ENCODE measurements around the gene GTF2F1. TPM values are rescaled to one million over a fixed set of nuclear protein-coding genes. Genes with fewer than 3 reads are reported as not detected.
A peak's percentile ranks its signal among the peaks of the same experiment; 100 is the strongest.

Gene GTF2F1
- total RNA-seq, 4 donors from 2014 or later: 29.5 to 50.9 (median 45.1) TPM

- Histone ChIP-seq H3K36me3 (peaks cover 2 to 84% (median 26%) of the 10 kb centered on the region in 3 donors), H3K27me3 (no peaks in the 10 kb centered on the region), H3K9me3 (peaks cover 0 to 11% (median 0%) of the 10 kb centered on the region in 4 donors), H3K4me1 (peaks cover 0 to 21% (median 2%) of the 10 kb centered on the region in 4 donors), H3K4me3 (no peak overlapping the region), H3K27ac (no peak overlapping the region)
- WGBS, 2 donors: 95% methylated on average over 38 to 39 of the region's 40 CpGs
- no peak for TF ChIP-seq EP300 (IDR thresholded peaks at IDR 0.05)
- no peak for TF ChIP-seq POLR2A (IDR thresholded peaks at IDR 0.05)
- TF ChIP-seq, protein P1, sequence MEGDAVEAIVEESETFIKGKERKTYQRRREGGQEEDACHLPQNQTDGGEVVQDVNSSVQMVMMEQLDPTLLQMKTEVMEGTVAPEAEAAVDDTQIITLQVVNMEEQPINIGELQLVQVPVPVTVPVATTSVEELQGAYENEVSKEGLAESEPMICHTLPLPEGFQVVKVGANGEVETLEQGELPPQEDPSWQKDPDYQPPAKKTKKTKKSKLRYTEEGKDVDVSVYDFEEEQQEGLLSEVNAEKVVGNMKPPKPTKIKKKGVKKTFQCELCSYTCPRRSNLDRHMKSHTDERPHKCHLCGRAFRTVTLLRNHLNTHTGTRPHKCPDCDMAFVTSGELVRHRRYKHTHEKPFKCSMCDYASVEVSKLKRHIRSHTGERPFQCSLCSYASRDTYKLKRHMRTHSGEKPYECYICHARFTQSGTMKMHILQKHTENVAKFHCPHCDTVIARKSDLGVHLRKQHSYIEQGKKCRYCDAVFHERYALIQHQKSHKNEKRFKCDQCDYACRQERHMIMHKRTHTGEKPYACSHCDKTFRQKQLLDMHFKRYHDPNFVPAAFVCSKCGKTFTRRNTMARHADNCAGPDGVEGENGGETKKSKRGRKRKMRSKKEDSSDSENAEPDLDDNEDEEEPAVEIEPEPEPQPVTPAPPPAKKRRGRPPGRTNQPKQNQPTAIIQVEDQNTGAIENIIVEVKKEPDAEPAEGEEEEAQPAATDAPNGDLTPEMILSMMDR (IDR thresholded peaks at IDR 0.05): no peak
- no peak for DNase-seq (ENCODE audit: low spot score in 2 of 2)
Observed at GRCh38 chr19:6381030-6381750, 11.8 kb downstream of the GTF2F1 start.

- DNase-seq (ENCODE audit: low spot score in 2 of 2): no peak
- Histone ChIP-seq H3K27me3 (no peaks in the 10 kb centered on the region), H3K4me1 (peaks cover 0 to 34% (median 3%) of the 10 kb centered on the region in 4 donors), H3K4me3 (no peak overlapping the region), H3K36me3 (peaks cover 2 to 83% (median 26%) of the 10 kb centered on the region in 3 donors), H3K9me3 (peaks cover 0 to 11% (median 0%) of the 10 kb centered on the region in 4 donors), H3K27ac (no peak overlapping the region)
- 95 to 97% methylated on average over 3 of the region's 3 CpGs for WGBS, 2 donors
- TF ChIP-seq POLR2A (IDR thresholded peaks at IDR 0.05): no peak
- TF ChIP-seq, protein P1 (IDR thresholded peaks at IDR 0.05): no peak
- TF ChIP-seq EP300 (IDR thresholded peaks at IDR 0.05): no peak
Observed at GRCh38 chr19:6379744-6380143, 13.2 kb downstream of the GTF2F1 start.

DNA sequence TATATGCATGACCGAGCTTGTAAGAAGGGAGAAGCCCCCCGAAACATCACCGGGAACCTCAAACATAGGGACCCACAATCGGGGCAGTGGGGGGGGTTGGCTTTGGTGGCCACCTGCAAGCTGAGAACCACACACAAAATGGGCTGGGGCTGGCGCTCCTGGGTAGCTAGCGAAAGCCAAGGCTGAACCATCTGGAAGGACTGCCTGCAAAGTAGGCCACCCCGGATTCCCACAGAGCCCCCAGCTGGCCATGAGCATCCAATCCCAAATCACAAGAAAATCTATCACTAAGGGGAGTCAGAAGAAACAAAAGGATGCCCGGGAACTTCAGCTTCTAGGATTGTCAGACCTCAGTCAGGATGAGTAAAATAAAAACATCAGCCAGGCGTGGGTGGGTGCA is 14.5 kb downstream of the GTF2F1 start:
- peak overlapping the region in 2 of 4 donors; percentile 16 to 31 for H3K27ac ChIP-seq
- 76 to 83% methylated on average over 9 of the region's 9 CpGs for WGBS, 2 donors
- no peak overlapping the region for H3K4me3 ChIP-seq
- TF ChIP-seq POLR2A (IDR thresholded peaks at IDR 0.05): no peak
- TF ChIP-seq EP300 (IDR thresholded peaks at IDR 0.05): no peak
- TF ChIP-seq, protein P1 (IDR thresholded peaks at IDR 0.05): no peak
- no peaks in the 10 kb centered on the region for H3K27me3 ChIP-seq
- H3K36me3 ChIP-seq: peaks cover 2 to 76% (median 25%) of the 10 kb centered on the region in 3 donors
- DNase-seq (ENCODE audit: low spot score in 2 of 2): no peak
- H3K9me3 ChIP-seq: peaks cover 0 to 11% (median 0%) of the 10 kb centered on the region in 4 donors
- peaks cover 0 to 46% (median 12%) of the 10 kb centered on the region in 4 donors for H3K4me1 ChIP-seq

DNA sequence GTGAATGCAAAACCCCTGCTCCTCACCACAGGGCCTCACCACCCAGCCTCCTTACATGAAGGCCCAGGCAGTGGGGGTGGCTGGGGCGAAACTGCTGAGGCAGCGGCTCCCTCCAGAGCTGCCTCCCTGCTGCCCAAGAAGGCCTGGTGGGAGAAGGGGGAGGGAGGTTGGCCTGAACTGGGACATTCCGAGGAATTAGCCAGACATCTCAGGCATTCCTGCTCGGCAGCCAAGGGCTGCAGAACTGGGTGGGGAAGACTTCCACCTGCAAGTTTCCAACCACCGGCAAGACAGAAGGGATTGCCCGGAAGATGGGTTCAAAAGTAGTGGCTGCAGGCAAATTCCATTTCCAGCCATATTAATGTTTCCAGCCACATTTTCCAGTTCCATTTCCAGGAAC is 14.9 kb downstream of the GTF2F1 start:
- Histone ChIP-seq H3K4me1 (peaks cover 0 to 47% (median 13%) of the 10 kb centered on the region in 4 donors), H3K27ac (peak overlapping the region in 2 of 4 donors; percentile 16 to 31), H3K9me3 (peaks cover 0 to 11% (median 0%) of the 10 kb centered on the region in 4 donors), H3K27me3 (no peaks in the 10 kb centered on the region), H3K4me3 (no peak overlapping the region), H3K36me3 (peaks cover 2 to 72% (median 20%) of the 10 kb centered on the region in 3 donors)
- 43 to 45% methylated on average over 6 of the region's 6 CpGs for WGBS, 2 donors
- DNase-seq (ENCODE audit: low spot score in 2 of 2): no peak
- no peak for TF ChIP-seq EP300 (IDR thresholded peaks at IDR 0.05)
- TF ChIP-seq POLR2A (IDR thresholded peaks at IDR 0.05): no peak
- TF ChIP-seq, protein P1 (IDR thresholded peaks at IDR 0.05): no peak

DNA sequence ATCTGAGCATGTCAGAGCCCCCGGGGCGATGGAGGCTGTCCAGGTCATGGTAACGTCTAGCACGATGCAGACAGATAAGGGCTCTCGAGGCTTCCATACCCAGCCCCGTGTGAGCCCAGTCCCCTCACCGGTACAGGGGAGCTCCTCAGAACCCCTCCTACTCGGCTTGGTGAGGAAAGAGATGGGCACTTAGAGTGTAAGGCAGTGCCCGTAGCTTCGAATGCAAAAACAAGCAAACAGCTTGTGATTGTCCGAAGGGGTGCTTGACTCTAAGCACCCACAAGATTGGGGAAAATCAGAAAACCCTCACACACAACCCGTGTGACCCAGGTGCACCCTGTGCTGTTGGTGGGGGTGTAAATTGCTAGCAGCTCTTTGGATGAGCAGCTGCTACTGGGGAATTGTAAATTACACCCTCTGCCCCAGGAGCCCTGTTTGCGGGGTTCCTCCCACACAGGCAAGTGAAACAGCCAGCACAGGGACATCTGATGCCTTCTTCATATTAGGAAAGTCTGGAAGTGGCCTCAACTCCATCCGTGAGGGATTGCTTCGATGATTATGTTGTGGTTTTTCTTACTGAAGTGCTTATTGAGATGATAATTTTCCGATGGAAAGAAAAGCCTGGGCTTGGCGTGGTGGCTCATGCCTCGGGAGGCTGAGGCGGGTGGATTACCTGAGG is 16.3 kb downstream of the GTF2F1 start:
- H3K27ac ChIP-seq: peak overlapping the region in 2 of 4 donors; percentile 60 to 99
- 56 to 67% methylated on average over 16 to 19 of the region's 19 CpGs for WGBS, 2 donors
- TF ChIP-seq POLR2A (IDR thresholded peaks at IDR 0.05) (no peak), EP300 (IDR thresholded peaks at IDR 0.05) (no peak)
- TF ChIP-seq, protein P1 (IDR thresholded peaks at IDR 0.05): no peak

More for the DNA sequence above, 16.3 kb downstream of the GTF2F1 start:
- Histone ChIP-seq H3K9me3 (peaks cover 0 to 11% (median 0%) of the 10 kb centered on the region in 4 donors), H3K27me3 (no peaks in the 10 kb centered on the region), H3K36me3 (peaks cover 2 to 58% (median 15%) of the 10 kb centered on the region in 3 donors), H3K4me1 (peaks cover 0 to 53% (median 15%) of the 10 kb centered on the region in 4 donors), H3K4me3 (no peak overlapping the region)
- DNase-seq (ENCODE audit: low spot score in 2 of 2): no peak
